Measurements from ENCODE around the gene OR4K1. TPM values are rescaled to one million over a fixed set of nuclear protein-coding genes. Genes with fewer than 3 reads are reported as not detected.
"Not testable (repeated sequence)": the region's sequence is repeated elsewhere in the genome, so short reads cannot be mapped to it uniquely, and the experiment has no call there.

The OR4K1 gene
- total RNA-seq, 1 donor from 2014 or later, result not detected

DNA sequence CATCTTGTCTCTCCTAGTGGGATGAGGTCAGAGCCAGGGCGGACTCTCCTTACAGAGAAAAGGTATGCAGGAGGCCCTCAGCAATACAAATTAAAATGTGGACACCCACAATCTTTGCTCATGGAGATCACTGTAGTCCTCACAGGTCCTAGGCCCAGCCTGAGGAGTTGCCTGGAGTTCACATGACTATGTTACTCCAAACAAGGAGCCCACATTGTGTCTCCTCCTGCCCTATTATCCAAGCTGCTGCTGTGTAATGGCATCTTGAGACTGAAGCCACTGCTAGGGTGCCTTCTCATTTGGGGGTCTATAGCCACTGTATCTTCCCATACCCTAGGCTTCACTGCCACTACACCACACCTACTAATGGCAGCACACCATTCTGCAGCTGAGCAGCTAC, 11.0 kb downstream of the OR4K1 start:
- H3K4me3 Mint-ChIP-seq (ENCODE audit: unreplicated experiment), result no peak overlapping the region
- TF ChIP-seq, protein P1, sequence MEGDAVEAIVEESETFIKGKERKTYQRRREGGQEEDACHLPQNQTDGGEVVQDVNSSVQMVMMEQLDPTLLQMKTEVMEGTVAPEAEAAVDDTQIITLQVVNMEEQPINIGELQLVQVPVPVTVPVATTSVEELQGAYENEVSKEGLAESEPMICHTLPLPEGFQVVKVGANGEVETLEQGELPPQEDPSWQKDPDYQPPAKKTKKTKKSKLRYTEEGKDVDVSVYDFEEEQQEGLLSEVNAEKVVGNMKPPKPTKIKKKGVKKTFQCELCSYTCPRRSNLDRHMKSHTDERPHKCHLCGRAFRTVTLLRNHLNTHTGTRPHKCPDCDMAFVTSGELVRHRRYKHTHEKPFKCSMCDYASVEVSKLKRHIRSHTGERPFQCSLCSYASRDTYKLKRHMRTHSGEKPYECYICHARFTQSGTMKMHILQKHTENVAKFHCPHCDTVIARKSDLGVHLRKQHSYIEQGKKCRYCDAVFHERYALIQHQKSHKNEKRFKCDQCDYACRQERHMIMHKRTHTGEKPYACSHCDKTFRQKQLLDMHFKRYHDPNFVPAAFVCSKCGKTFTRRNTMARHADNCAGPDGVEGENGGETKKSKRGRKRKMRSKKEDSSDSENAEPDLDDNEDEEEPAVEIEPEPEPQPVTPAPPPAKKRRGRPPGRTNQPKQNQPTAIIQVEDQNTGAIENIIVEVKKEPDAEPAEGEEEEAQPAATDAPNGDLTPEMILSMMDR (IDR thresholded peaks at IDR 0.05), result no peak
- H3K36me3 Mint-ChIP-seq (ENCODE audit: low read depth), result no peaks in the 10 kb centered on the region
- H3K27me3 Mint-ChIP-seq (ENCODE audit: low read depth), result no peaks in the 10 kb centered on the region
- no peaks in the 10 kb centered on the region for H3K4me1 Mint-ChIP-seq (ENCODE audit: low read depth)
- H3K9me3 Mint-ChIP-seq (ENCODE audit: low read depth), result peaks cover 30% of the 10 kb centered on the region
- no peak overlapping the region for H3K27ac Mint-ChIP-seq (ENCODE audit: unreplicated experiment)
- DNase-seq (ENCODE audit: low spot score), result peak; percentile 65

DNA sequence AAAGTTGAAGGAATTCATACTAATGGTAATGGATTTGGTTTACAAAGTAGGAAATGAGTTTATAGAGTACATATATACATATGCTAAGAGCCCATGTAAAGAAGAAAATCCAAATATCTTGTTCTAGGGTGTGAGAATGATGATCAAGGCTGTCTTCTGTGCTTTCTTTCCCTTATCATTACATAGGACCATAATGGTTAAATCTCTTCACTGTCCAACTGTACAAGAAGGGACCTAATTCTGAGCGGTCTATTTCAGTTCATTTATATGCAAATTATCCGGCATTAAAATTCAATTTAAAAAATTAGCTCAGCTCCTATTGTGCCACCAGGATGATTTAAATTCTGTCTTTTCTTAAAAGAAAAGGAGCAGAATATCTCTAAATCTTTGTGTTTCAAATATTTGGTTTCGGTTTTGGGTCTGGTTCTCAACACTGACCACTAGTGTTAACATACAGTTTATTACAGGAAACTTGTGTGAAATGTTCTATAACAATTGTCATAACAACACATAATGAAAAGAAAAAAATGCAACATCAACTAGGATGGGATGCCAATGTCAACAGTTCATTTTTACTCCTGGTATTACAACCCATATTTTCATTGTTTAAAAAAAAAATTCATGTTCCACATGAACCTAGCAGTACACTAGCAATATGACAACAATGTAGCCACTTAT, 16.8 kb downstream of the OR4K1 start:
- peaks cover 20% of the 10 kb centered on the region for H3K9me3 Mint-ChIP-seq (ENCODE audit: low read depth)
- no peak overlapping the region for H3K4me3 Mint-ChIP-seq (ENCODE audit: unreplicated experiment)
- H3K27me3 Mint-ChIP-seq (ENCODE audit: low read depth), result no peaks in the 10 kb centered on the region
- no peak for DNase-seq (ENCODE audit: low spot score)
- H3K27ac Mint-ChIP-seq (ENCODE audit: unreplicated experiment), result no peak overlapping the region
- no peaks in the 10 kb centered on the region for H3K36me3 Mint-ChIP-seq (ENCODE audit: low read depth)
- TF ChIP-seq, protein P1 (IDR thresholded peaks at IDR 0.05), result peak; percentile 9
- H3K4me1 Mint-ChIP-seq (ENCODE audit: low read depth), result no peaks in the 10 kb centered on the region

DNA sequence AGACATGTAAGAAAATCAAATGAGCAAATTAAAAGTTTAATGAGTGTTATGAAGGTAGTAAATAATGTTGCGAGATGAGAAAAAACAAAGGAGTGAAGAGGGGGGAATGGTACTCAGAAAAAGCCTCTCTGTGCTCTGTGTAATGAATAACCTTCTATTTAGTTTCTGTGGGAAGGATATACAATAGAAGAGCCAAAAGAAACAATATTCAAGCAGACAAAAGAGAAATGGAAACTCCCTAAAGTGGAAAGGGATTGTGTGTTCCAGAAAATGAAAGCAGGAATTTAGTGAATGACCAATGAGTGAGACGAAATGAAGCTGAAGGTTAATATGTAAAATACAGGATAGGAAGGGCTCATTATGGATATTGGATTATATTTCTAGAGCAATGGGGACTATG, 18.5 kb downstream of the OR4K1 start:
- Mint-ChIP-seq H3K27me3 (ENCODE audit: low read depth) (no peaks in the 10 kb centered on the region), H3K4me1 (ENCODE audit: low read depth) (no peaks in the 10 kb centered on the region), H3K4me3 (ENCODE audit: unreplicated experiment) (no peak overlapping the region), H3K27ac (ENCODE audit: unreplicated experiment) (no peak overlapping the region), H3K36me3 (ENCODE audit: low read depth) (no peaks in the 10 kb centered on the region), H3K9me3 (ENCODE audit: low read depth) (peaks cover 26% of the 10 kb centered on the region)
- TF ChIP-seq, protein P1 (IDR thresholded peaks at IDR 0.05), result no peak
- DNase-seq (ENCODE audit: low spot score), result no peak

DNA sequence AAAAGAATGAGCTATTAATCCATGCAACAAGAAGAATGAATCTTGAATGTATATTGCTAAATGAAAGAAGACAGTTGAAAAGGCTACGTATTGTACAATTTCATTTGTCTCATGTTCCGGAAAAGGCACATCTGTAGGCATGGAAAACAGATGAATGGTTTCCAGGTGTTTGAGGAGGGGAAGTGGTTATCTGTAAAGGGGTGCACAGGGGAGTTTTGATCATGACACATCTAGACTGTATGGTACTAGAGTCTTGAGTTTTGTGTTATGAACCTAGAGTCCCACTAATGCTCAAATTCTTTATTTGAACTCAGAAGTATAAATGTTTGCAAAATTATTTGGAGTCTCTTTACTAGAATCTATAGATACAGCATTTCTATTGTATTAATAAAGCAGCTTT, 39.0 kb downstream of the OR4K1 start:
- H3K27ac Mint-ChIP-seq (ENCODE audit: unreplicated experiment); H3K4me1 Mint-ChIP-seq (ENCODE audit: low read depth); H3K27me3 Mint-ChIP-seq (ENCODE audit: low read depth); DNase-seq (ENCODE audit: low spot score); H3K36me3 Mint-ChIP-seq (ENCODE audit: low read depth); H3K4me3 Mint-ChIP-seq (ENCODE audit: unreplicated experiment): not testable (repeated sequence)
- peaks cover 42% of the 10 kb centered on the region for H3K9me3 Mint-ChIP-seq (ENCODE audit: low read depth)

DNA sequence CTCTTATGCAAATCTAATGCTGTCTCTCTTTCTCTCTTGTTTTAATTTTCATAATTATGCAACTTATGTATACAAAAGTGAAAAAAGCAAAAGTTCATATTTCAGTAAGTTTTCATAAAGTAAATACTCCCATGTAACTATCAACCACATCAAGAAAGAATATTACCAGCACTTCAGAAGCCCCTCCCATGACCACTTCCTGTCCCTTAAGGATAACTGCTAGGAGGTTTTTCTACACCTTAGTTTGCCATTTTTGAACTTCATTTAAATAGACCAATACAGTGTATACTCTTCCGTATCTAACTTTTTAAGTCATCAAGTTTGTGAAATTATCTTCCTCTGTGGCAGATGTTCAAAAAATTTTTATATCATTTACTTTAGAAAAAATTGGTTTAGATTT, 44.1 kb downstream of the OR4K1 start:
- no peaks in the 10 kb centered on the region for H3K4me1 Mint-ChIP-seq (ENCODE audit: low read depth)
- TF ChIP-seq, protein P1 (IDR thresholded peaks at IDR 0.05), result no peak
- no peaks in the 10 kb centered on the region for H3K27me3 Mint-ChIP-seq (ENCODE audit: low read depth)
- DNase-seq (ENCODE audit: low spot score), result no peak
- no peak overlapping the region for H3K4me3 Mint-ChIP-seq (ENCODE audit: unreplicated experiment)
- H3K27ac Mint-ChIP-seq (ENCODE audit: unreplicated experiment), result no peak overlapping the region
- H3K9me3 Mint-ChIP-seq (ENCODE audit: low read depth), result peaks cover 37% of the 10 kb centered on the region
- H3K36me3 Mint-ChIP-seq (ENCODE audit: low read depth), result no peaks in the 10 kb centered on the region

DNA sequence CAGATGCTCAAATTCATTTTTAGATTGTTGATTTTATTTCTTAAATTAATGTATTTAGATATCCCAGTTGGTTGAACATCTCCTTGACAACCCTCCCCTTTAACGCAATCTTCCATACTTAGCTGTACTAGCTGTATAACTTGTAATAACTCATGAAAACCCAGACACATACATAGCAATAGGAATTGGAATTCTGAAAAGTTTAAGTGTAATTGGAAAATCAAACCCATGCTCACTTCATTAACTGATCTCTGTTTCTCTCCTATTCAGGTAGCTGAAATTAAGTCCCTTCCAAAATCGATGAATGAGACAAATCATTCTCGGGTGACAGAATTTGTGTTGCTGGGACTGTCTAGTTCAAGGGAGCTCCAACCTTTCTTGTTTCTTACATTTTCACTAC, 44.6 kb downstream of the OR4K1 start, which contains the start of gene OR4K15:
OR4K15 (plus strand) TSS at position 301 of the 400 bp plus-strand sequence; CDS start at position 301, 0 bp downstream.
- Mint-ChIP-seq H3K4me3 (ENCODE audit: unreplicated experiment) (no peak within 1 kb of the TSS), H3K4me1 (ENCODE audit: low read depth) (no peaks in the 10 kb centered on the region), H3K9me3 (ENCODE audit: low read depth) (peaks cover 42% of the 10 kb centered on the region), H3K36me3 (ENCODE audit: low read depth) (no peaks in the 10 kb centered on the region), H3K27ac (ENCODE audit: unreplicated experiment) (no peak within 1 kb of the TSS), H3K27me3 (ENCODE audit: low read depth) (no peaks in the 10 kb centered on the region)
- TF ChIP-seq, protein P1 (IDR thresholded peaks at IDR 0.05), result no peak
- DNase-seq (ENCODE audit: low spot score), result no peak
